GM21447 (cell line): ENCODE results near the gene DENND1A.

Experiments
- ATAC-seq: cut with Tn5 transposase; IDR thresholded peaks from one replicate; pipeline ENCODE4 v1.9.1; 2021; ENCODE audit not compliant: unreplicated experiment

The DENND1A gene

GRCh38 chr9:123421801-123422455 is 508.0 kb downstream of the DENND1A start:
- no peak for ATAC-seq

DNA sequence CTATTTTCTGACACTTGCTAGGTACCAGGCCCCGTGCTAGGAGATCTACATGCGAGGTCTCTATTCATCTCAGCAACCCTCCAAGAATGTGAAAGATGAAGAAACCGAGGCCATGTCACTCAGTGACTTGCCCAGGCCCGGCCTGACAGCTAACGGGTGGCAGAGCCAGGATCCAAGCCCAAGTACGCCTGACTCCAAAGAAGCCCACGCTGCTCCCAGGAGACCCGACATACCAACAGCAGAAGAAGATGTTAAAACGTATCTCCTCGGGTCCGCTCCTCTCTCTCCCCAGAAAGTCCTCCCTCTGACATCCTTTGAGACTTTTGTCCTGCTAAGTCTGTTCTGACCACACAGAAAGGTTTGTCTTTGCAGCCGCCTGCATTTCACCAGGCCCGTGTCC is 508.7 kb downstream of the DENND1A start:
- no peak for ATAC-seq

GRCh38 chr9:123420592-123421111 is 509.3 kb downstream of the DENND1A start:
- ATAC-seq: no peak

GRCh38 chr9:123419721-123420591 is 510.0 kb downstream of the DENND1A start:
- ATAC-seq: no peak

GRCh38 chr9:123419091-123419490 is 510.8 kb downstream of the DENND1A start:
- ATAC-seq: no peak

GRCh38 chr9:123418506-123418905 is 511.4 kb downstream of the DENND1A start:
- no peak for ATAC-seq

- no peak for ATAC-seq
Measured at GRCh38 chr9:123418052-123418430, 511.9 kb downstream of the DENND1A start.

DNA sequence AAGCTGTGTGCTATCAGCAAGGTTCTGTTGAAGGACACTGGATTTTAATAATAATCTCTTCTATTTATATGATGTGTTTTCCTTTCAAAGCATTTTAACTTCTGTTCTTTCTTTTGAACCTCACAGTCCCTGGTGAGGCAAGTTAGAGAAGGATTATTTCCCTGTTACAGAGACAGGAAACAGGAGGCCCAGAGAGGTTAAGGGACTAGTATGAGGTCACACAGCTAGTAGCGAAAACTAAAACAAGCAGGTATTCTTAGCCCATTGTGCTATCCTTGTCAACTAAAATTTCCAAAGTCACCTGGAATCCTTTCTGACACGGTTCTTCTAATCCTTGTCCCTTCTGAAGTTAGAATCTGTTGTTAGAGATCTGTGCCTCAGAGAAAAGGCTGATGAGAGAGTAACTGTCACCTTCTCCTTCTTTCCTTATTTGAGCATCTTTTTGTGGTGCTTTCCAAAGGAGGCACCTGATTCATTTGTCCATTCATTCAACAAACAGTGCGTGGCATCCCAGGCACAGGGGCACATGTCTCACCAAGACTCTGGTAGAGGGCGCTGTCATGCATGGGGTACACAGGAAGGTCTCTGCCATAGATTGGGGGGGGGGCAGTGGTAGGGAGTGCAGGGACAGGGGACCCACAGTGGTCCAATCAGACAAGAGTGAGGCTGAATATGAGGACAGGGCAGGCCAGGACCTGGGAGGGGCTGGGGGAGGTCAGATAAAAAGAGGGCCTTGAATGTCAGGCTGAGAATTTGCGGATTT is 512.5 kb downstream of the DENND1A start:
- no peak for ATAC-seq

- no peak for ATAC-seq
Measured at GRCh38 chr9:123416176-123416575, 513.8 kb downstream of the DENND1A start.

DNA sequence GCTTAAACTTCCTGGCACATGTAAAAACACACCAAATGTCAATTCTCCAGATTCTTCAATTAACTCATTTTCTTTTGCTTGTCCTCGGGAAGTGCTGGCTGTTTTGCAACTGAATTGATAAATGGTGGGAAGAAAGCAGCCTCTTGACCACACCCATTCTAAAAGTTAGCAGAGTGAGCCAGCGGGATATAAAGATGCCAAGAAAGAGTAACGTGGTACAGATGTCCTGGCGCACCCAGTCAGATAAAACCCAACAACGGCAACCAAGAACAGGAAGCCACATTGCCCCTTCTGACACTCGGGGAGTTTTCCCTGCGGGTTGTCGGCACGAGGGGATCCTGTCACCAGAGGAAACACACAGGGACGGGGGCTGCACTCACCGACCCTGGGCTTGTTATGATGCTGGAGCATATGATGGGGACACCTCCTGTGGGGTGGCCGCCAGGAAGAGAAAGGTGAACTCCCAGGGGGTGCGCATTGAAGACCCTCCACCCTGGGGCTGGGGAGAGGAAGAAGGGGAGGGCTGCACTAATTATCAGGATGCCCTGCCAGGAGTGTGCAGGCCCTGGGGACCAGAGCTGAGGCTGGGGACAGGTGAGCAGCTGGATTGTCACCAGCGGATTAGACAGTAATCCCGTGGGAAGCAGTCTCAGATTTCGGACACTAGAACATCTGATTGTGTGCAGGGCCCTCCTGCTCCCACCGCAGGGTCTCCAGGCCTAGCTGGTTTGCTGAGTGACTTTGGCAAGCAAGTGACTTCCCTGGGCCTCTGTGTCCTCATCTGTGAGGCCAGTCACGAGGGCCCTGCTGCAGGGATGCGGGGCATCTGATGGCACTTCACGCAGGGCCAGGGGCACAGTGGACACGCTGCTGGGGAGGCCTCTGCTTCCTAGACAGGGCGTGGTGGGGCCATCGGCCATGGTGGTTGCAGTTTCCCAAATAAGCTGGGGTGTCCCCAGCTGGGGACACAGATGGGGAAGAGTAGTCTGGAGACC is 514.7 kb downstream of the DENND1A start:
- no peak for ATAC-seq

- ATAC-seq: no peak
Measured at GRCh38 chr9:123414204-123414603, 515.7 kb downstream of the DENND1A start.

- no peak for ATAC-seq
Measured at GRCh38 chr9:123412171-123412820, 517.6 kb downstream of the DENND1A start.

- no peak for ATAC-seq
Measured at GRCh38 chr9:123411636-123412035, 518.3 kb downstream of the DENND1A start.

- ATAC-seq: no peak
Measured at GRCh38 chr9:123411191-123411590, 518.7 kb downstream of the DENND1A start.

DNA sequence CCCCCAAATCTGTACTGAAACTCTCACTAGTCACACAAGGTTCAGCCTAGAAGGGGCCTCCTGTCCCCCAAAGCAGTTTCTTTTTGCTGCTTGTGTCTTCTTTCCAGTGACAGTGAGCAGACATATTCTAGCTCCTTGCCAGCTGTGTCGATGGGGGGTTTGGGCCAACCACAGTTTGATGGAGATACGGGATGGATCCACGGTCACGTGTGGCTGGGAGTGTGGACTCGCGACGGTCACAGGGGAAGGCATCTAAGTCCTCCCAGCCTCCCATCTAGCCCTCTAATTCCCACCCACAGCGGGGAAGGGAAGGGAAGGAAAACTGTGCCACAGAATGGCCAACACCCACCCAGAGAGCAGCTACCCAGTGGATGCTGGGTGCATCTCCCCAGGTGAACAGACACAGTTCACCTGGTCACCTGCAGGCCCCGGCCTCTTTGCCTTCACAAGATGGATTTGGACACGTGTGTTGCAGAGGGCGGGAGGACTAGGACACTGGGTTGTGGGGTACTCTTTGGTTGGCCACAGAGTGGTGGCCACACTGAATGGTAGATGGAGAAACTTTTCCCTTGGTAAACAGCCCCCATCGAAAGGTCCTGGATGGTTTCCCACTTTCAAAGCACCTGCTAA is 519.5 kb downstream of the DENND1A start:
- no peak for ATAC-seq

GRCh38 chr9:123408313-123409262 is 521.3 kb downstream of the DENND1A start:
- ATAC-seq: no peak

GRCh38 chr9:123407217-123407851 is 522.6 kb downstream of the DENND1A start:
- ATAC-seq: no peak
